Astrocyte of the cerebellum (primary cell): ENCODE data around the gene BCAS1.

Source experiments
- DNase-seq: peaks from one replicate; pipeline ENCODE4 v3.0.0-alpha.2; 2011; ENCODE audit warnings: low read depth
- H3K4me3 ChIP-seq: 2 replicates; pipeline ENCODE4 v1.5.1; 2011; ENCODE audit warnings: mild to moderate bottlenecking, low read depth, low read length, moderate library complexity
- in situ Hi-C: cut with HindIII; loops from 2 replicates; pipeline ENCODE4 v1.10.0; 2017; ENCODE audit warnings: low sequenced_read_pairs
- TF ChIP-seq, protein P1 (sequence below): IDR thresholded peaks from 2 replicates; pipeline ENCODE4 v1.5.1; 2012; ENCODE audit warnings: low read length, low read depth, moderate library complexity, mild to moderate bottlenecking; ENCODE audit errors: missing control alignments

The BCAS1 gene, protein sequence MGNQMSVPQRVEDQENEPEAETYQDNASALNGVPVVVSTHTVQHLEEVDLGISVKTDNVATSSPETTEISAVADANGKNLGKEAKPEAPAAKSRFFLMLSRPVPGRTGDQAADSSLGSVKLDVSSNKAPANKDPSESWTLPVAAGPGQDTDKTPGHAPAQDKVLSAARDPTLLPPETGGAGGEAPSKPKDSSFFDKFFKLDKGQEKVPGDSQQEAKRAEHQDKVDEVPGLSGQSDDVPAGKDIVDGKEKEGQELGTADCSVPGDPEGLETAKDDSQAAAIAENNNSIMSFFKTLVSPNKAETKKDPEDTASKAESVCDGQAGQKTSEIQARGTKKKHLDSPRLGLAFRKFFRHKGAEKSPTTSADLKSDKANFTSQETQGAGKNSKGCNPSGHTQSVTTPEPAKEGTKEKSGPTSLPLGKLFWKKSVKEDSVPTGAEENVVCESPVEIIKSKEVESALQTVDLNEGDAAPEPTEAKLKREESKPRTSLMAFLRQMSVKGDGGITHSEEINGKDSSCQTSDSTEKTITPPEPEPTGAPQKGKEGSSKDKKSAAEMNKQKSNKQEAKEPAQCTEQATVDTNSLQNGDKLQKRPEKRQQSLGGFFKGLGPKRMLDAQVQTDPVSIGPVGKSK

GRCh38 chr20:54070187-54070987 lies at the start of gene BCAS1:
Gene BCAS1, minus strand, starts transcription at chr20:54070594. Its CDS starts 11,876 bp downstream, at chr20:54058718.
- DNase-seq = no peak
- TF ChIP-seq, protein P1, sequence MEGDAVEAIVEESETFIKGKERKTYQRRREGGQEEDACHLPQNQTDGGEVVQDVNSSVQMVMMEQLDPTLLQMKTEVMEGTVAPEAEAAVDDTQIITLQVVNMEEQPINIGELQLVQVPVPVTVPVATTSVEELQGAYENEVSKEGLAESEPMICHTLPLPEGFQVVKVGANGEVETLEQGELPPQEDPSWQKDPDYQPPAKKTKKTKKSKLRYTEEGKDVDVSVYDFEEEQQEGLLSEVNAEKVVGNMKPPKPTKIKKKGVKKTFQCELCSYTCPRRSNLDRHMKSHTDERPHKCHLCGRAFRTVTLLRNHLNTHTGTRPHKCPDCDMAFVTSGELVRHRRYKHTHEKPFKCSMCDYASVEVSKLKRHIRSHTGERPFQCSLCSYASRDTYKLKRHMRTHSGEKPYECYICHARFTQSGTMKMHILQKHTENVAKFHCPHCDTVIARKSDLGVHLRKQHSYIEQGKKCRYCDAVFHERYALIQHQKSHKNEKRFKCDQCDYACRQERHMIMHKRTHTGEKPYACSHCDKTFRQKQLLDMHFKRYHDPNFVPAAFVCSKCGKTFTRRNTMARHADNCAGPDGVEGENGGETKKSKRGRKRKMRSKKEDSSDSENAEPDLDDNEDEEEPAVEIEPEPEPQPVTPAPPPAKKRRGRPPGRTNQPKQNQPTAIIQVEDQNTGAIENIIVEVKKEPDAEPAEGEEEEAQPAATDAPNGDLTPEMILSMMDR = no peak
- H3K4me3 ChIP-seq = no peak within 1 kb of the TSS
- in situ Hi-C loops = no loop called here

- in situ Hi-C loops = no loop called here
- H3K4me3 ChIP-seq = no peak overlapping the region
- TF ChIP-seq, protein P1 = no peak
- DNase-seq = no peak
Measured at GRCh38 chr20:54119744-54120143, 49.4 kb upstream of the BCAS1 start.

GRCh38 chr20:54118220-54119001 lies 48.0 kb upstream of the BCAS1 start:
- in situ Hi-C loops = no loop called here
- TF ChIP-seq, protein P1 = no peak
- H3K4me3 ChIP-seq = no peak overlapping the region
- no peak for DNase-seq

DNA sequence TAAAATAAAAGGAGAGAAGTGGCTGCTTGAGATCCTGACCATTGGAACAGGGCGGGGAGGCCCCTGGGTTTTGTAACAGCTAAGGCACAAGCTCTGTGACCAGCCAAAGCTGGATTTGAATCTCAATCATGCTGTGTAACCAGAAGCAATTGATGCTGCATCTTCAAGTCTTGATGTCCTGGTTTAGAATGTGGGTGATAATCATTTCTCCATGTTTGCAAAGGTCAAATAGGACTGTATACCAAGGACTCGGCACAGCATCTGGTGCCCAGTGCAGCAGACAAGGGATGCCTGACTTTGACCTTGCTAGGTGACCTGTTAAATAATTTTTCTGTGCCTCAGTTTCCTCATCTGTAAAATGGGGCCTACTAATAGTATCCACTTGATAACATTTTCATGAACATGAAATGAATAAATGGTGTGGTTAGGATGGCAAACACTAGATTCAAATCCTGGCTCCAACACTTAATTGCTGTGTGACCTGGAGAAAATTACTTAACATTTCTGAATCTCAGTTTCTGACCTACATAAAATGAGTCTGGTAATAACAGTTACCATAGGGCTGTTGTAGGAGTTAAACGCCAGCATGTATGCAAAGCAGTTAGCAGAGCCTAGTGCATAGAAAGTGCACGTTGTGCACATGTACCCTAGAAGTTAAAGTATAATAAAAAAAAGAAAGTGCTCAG lies 46.3 kb upstream of the BCAS1 start:
- in situ Hi-C loops = no loop called here
- DNase-seq = no peak
- no peak overlapping the region for H3K4me3 ChIP-seq
- TF ChIP-seq, protein P1 = no peak

DNA sequence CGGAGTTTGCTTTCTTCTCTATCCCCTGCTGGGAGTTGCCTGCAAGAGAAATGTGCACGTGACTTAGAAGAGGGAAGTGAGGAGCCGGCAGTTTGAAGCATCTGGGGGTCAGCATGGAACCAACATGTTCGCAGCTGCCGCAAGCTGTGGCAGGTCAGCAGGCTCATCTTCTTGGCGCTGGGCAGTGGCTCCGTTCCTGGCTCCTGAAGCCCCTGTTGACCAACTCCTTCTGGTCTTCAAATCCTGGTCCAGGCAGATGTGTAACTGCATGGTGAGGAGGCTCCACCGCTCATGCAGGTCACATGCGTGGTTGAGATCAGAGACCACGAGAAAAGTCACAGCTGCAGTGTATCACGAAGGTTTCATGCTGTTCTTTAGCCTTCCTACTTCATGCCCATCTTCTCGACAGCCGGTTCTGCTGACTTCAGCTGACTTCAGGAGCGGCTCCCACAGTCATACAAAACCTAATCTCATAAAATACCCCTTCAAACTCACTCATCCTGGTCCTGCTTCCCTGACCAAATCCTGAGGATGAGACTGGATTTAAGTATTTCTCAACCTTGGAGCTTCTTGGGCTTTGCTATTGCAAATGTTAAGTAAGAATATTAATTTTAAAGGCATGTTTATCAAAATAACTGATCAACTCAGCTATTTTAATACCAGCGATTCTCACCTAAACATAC lies 44.9 kb upstream of the BCAS1 start:
- no peak overlapping the region for H3K4me3 ChIP-seq
- in situ Hi-C loops = no loop called here
- TF ChIP-seq, protein P1 = no peak
- DNase-seq = no peak
